Activated CD4-positive, alpha-beta T cell treated with anti-CD3 and anti-CD28 coated beads for 36 hours (primary cell): ENCODE data around the gene CHST11. TPM values are rescaled to one million over a fixed set of nuclear protein-coding genes. Genes with fewer than 3 reads are reported as not detected.

ENCODE experiments used
- ATAC-seq: fragments of 200-7000 bp; cut with Tn5 transposase; one replicate; pipeline ENCODE4 v1.10.0; 2021; ENCODE audit warnings: mild to moderate bottlenecking, moderate library complexity
- CTCF ChIA-PET: fragments of 350-600 bp; sonication (Branson Sonifier 250); formaldehyde crosslinking; loops from one replicate; lab custom pipeline; 2021; ENCODE audit warnings: antibody characterized with exemption; lab: Charles Lee
- POLR2A ChIA-PET: fragments of 350-600 bp; sonication (Branson Sonifier 250); formaldehyde crosslinking; loops from one replicate; lab custom pipeline; 2021; ENCODE audit warnings: antibody characterized with exemption, inconsistent platforms; lab: Charles Lee
- DNase-seq: peaks from one replicate; pipeline ENCODE4 v3.0.0-alpha.2; 2020
- H3K27ac Mint-ChIP-seq: one replicate; pipeline ENCODE4 v1.8.0; 2021; ENCODE audit warnings: mixed read lengths
- H3K27me3 Mint-ChIP-seq: one replicate; pipeline ENCODE4 v1.8.0; 2021; ENCODE audit warnings: mixed read lengths
- H3K36me3 Mint-ChIP-seq: one replicate; pipeline ENCODE4 v1.8.0; 2021; ENCODE audit warnings: low read depth, mixed read lengths
- H3K4me1 Mint-ChIP-seq: one replicate; pipeline ENCODE4 v1.8.0; 2021; ENCODE audit warnings: mixed read lengths
- H3K4me3 Mint-ChIP-seq: one replicate; pipeline ENCODE4 v1.8.0; 2021; ENCODE audit warnings: mild to moderate bottlenecking, moderate library complexity, mixed read lengths
- H3K9me3 Mint-ChIP-seq: one replicate; pipeline ENCODE4 v1.8.0; 2021; ENCODE audit warnings: low read depth, mixed read lengths
- intact Hi-C, 2 experiments: fragments of 100-400 bp; cut with DNase I in 1 of 2; cut with micrococcal nuclease in 1 of 2; formaldehyde crosslinking; loops; one replicate each; pipeline versions ENCODE4 v1.14.2 to v1.15.1; 2022 to 2024; cut with DNase I, micrococcal nuclease
- total RNA-seq, 2 experiments: library from RNA; stranded (reverse); gene quantifications; one replicate each; pipeline ENCODE4 v1.2.3, GENCODE V29; 2021

Gene CHST11
- total RNA-seq, 2 experiments from 2014 or later, result 33.3 to 33.6 TPM

GRCh38 chr12:104691721-104692556, 235.2 kb downstream of the CHST11 start:
- H3K4me3 Mint-ChIP-seq, result no peak overlapping the region
- no peaks in the 10 kb centered on the region for H3K27me3 Mint-ChIP-seq
- intact Hi-C loops, result loop anchor here (5.0 to 10.0 kb wide), 2 partner anchors 263 to 550 kb away; partner anchors contain the start of gene SLC41A2 (in 1 of the 2)
- H3K36me3 Mint-ChIP-seq, result peaks cover 11% of the 10 kb centered on the region
- CTCF ChIA-PET, result no interaction called here
- POLR2A ChIA-PET, result no interaction called here
- peaks cover 5% of the 10 kb centered on the region for H3K9me3 Mint-ChIP-seq
- ATAC-seq (no peak), DNase-seq (no peak)
- peaks cover 66% of the 10 kb centered on the region for H3K4me1 Mint-ChIP-seq
- H3K27ac Mint-ChIP-seq, result no peak overlapping the region

DNA sequence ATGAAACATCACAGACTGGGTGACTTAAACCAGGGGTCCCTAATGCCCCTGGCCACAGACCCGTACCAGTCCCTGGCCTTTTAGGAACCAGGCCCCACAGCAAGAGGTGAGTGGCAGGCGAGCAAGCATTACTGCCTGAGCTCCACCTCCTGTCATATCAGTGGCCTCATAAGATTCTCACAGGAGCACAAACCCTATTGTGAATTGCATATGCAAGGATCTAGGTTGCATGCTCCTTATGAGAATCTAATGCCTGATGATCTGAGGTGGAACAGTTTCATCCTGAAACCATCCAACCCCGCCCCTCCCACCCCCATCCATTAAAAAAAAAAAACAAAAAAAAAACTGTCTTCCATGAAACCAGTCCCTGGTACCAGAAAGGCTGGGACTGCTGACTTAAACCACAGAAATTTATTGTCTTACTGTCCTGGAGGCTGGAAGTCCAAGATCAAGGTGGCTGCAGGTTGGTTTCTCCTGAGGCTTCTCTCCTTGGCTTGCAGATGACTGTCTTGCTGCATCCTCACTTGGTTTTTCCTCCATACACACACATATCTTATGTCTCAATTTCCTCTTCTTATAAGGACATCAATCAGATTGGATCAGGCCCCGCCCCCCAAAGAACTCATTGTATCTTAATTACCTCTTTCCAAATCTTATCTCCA, 235.9 kb downstream of the CHST11 start:
- peaks cover 5% of the 10 kb centered on the region for H3K9me3 Mint-ChIP-seq
- no peak for DNase-seq
- no peak overlapping the region for H3K4me3 Mint-ChIP-seq
- ChIA-PET POLR2A (no interaction called here), CTCF (no interaction called here)
- peaks cover 63% of the 10 kb centered on the region for H3K4me1 Mint-ChIP-seq
- no peaks in the 10 kb centered on the region for H3K27me3 Mint-ChIP-seq
- ATAC-seq, result no peak
- intact Hi-C loops, result loop anchor here (5.0 to 10.0 kb wide), 2 partner anchors 262 to 550 kb away; partner anchors contain the start of gene SLC41A2 (in 1 of the 2)
- H3K27ac Mint-ChIP-seq, result peak overlapping the region; percentile 64
- H3K36me3 Mint-ChIP-seq, result peaks cover 12% of the 10 kb centered on the region

DNA sequence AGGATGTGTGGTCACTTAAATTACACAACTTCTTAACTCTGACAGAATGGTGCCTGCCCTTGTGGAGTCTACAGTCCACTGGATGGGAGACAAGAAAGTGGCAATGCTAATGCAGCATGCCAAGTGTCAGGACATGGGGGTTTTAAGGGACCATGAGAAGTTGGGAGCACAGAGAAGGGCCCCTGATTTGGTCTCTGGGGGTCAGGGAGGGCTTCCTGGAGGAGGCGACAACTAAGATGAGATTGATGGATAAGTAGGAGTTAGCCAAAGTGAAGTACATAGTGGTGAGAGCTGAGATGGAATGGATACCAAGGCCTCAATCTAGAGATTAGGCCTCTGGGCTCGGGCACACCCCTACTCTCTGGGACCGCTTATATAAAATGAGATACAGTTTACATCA, 236.7 kb downstream of the CHST11 start:
- peak overlapping the region; percentile 64 for H3K27ac Mint-ChIP-seq
- no peak for ATAC-seq
- DNase-seq, result no peak
- POLR2A ChIA-PET, result no interaction called here
- peaks cover 5% of the 10 kb centered on the region for H3K9me3 Mint-ChIP-seq
- intact Hi-C loops, result loop anchor here (5.0 to 10.0 kb wide), 2 partner anchors 261 to 551 kb away; partner anchors contain the start of gene SLC41A2 (in 1 of the 2)
- no peak overlapping the region for H3K4me3 Mint-ChIP-seq
- H3K27me3 Mint-ChIP-seq, result no peaks in the 10 kb centered on the region
- H3K4me1 Mint-ChIP-seq, result peaks cover 63% of the 10 kb centered on the region
- peaks cover 12% of the 10 kb centered on the region for H3K36me3 Mint-ChIP-seq
- CTCF ChIA-PET, result interaction anchor here (3.2 kb wide), 1 partner anchor 11 kb away, joined by 19 read pairs; no protein-coding TSS in a partner anchor

DNA sequence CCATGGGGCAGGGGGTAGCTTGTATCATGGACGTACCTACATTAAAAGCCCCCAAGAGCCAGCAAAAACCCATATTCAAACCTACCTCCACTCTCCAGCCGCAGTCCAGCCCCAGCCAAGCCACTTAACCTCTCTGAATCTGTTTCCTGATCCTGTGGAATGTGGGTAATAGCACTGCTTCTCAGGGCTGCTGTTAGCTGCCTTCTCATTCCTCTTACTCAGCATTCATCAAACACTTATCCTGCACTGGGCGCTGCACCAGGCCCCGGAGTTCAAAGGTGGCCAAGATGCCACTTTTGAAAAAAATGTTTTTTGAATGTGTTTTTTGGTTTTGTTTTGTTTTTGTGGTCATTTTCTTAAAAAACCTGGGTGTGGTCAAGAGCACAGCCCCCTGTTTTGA, 237.4 kb downstream of the CHST11 start:
- H3K9me3 Mint-ChIP-seq, result peaks cover 5% of the 10 kb centered on the region
- POLR2A ChIA-PET, result no interaction called here
- peaks cover 12% of the 10 kb centered on the region for H3K36me3 Mint-ChIP-seq
- no peak overlapping the region for H3K4me3 Mint-ChIP-seq
- peaks cover 61% of the 10 kb centered on the region for H3K4me1 Mint-ChIP-seq
- intact Hi-C loops, result loop anchor here (2.0 to 10.0 kb wide), 5 partner anchors 27 to 552 kb away; partner anchors contain the start of genes CHST11 (in 1 of the 2) and SLC41A2 (in 1 of the 2)
- no peak for ATAC-seq
- H3K27ac Mint-ChIP-seq, result peak overlapping the region; percentile 92
- CTCF ChIA-PET, result interaction anchor here (1.2 to 3.2 kb wide), 2 partner anchors 12 to 22 kb away, joined by 3 to 19 read pairs; no protein-coding TSS in a partner anchor
- DNase-seq, result no peak
- no peaks in the 10 kb centered on the region for H3K27me3 Mint-ChIP-seq

DNA sequence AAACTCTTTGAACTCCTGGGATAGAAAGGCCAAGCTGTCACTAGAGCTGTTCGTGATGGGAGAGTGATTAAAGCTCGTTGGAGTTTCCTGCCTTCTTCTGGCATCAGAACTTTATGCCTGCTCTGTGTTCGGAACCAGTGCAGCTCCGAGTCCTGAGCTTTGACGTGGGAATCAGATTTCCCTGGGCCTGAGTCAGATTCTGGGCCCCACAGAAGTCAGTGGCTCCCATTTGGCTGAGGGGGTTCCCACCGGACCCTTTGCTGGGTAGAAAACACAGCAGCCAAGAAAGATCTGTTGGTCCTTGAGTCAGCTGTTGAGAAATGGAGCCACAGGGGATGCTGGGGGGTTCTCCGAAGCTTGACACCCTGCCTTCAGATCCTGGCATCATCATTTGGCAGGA, 238.0 kb downstream of the CHST11 start:
- no peaks in the 10 kb centered on the region for H3K27me3 Mint-ChIP-seq
- intact Hi-C loops, result loop anchor here (1.0 to 10.0 kb wide), 12 partner anchors 7 to 727 kb away; partner anchors contain the start of genes CHST11 (in 2 of the 2), SLC41A2 (in 1 of the 2) and TDG (in 1 of the 2)
- no peak for DNase-seq
- H3K4me3 Mint-ChIP-seq, result no peak overlapping the region
- H3K27ac Mint-ChIP-seq, result peak overlapping the region; percentile 92
- peaks cover 12% of the 10 kb centered on the region for H3K36me3 Mint-ChIP-seq
- ATAC-seq, result no peak
- POLR2A ChIA-PET, result no interaction called here
- peaks cover 5% of the 10 kb centered on the region for H3K9me3 Mint-ChIP-seq
- peaks cover 64% of the 10 kb centered on the region for H3K4me1 Mint-ChIP-seq
- CTCF ChIA-PET, result interaction anchor here (0.6 to 3.2 kb wide), 5 partner anchors 13 to 495 kb away, joined by 3 to 19 read pairs (median 3); no protein-coding TSS in a partner anchor

DNA sequence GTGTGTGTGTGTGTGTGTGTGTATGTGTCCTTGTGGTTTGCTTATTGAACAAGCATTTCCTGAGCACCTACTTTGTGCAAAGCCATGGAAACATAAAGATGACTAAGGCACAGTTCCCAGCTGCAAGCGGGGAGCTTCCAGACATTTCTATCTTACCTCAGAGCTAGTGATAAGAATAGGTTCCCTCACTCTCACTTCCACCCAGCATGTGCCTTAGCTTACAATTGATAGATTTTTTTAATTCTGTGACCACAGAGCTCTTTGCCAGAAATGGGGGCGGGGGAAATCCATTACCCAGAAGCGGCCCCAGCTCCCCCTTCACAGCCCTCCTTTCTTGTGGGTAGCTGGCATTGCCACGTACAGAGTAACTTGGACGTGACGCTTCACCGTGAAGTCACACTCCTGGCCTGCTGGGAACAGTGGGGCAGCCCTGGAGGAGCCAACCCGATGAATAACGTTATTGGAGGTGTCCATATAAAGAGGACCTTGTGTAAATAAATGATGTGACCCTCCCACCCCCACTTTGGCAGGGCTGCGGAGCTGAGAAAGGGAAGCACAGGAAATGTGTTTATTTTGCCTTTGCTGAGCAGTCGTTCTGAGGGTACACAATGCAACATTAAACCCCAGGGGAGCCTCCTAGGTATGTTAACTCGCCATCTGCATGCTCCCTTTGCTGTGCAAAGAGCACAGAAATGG, 238.9 kb downstream of the CHST11 start:
- Mint-ChIP-seq H3K9me3 (peaks cover 5% of the 10 kb centered on the region), H3K27me3 (no peaks in the 10 kb centered on the region), H3K36me3 (peaks cover 12% of the 10 kb centered on the region), H3K4me1 (peaks cover 69% of the 10 kb centered on the region), H3K27ac (peak overlapping the region; percentile 92), H3K4me3 (peak overlapping the region; percentile 36)
- intact Hi-C loops, result loop anchor here (1.0 to 10.0 kb wide), 11 partner anchors 8 to 728 kb away; partner anchors contain the start of genes CHST11 (in 2 of the 2), SLC41A2 (in 1 of the 2) and TDG (in 1 of the 2)
- peak; percentile 86 for ATAC-seq
- DNase-seq, result peak; percentile 92
- ChIA-PET CTCF (interaction anchor here (0.5 to 3.2 kb wide), 14 partner anchors 8 to 641 kb away, joined by 3 to 19 read pairs (median 3); no protein-coding TSS in a partner anchor), POLR2A (interaction anchor here (0.6 to 1.1 kb wide), 10 partner anchors 11 to 343 kb away, joined by 3 to 6 read pairs (median 3); no protein-coding TSS in a partner anchor)

GRCh38 chr12:104697186-104697585, 240.4 kb downstream of the CHST11 start:
- no peak for ATAC-seq

DNA sequence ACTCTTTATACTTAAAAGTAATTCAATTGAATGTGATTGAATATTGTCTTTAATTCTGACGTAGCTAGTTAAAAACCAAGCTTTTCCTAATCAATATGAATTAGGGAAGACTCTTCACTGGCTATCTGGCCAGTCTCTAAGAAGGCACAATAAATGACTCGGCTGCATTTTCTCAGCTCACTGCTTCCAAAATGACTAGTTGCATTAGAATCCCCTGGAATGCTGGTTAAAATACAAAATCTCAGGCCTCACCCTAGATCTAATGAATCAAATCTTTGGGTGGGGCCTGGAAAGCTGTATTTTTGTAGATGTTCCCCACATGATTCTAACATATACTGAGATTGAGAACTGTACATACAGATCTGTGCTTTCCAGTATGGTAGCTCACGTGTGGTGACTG, 242.1 kb downstream of the CHST11 start:
- ATAC-seq, result no peak
- ChIA-PET POLR2A (no interaction called here), CTCF (interaction anchor here (0.7 to 2.6 kb wide), 3 partner anchors 66 to 554 kb away, joined by 3 to 9 read pairs (median 4); no protein-coding TSS in a partner anchor)
- intact Hi-C loops, result loop anchor here (1.0 to 10.0 kb wide), 5 partner anchors 28 to 732 kb away; partner anchors contain the start of genes SLC41A2 (in 2 of the 2) and TDG (in 1 of the 2)
- Mint-ChIP-seq H3K9me3 (no peaks in the 10 kb centered on the region), H3K36me3 (peaks cover 9% of the 10 kb centered on the region), H3K4me3 (no peak overlapping the region), H3K4me1 (peaks cover 61% of the 10 kb centered on the region), H3K27me3 (no peaks in the 10 kb centered on the region), H3K27ac (peak overlapping the region; percentile 49)
- DNase-seq, result no peak

More at GRCh38 chr12:104697186-104697585, 240.4 kb downstream of the CHST11 start:
- DNase-seq, result no peak
- intact Hi-C loops, result loop anchor here (5.0 to 10.0 kb wide), 3 partner anchors 200 to 730 kb away; partner anchors contain the start of genes SLC41A2 (in 1 of the 2) and TDG (in 1 of the 2)
- Mint-ChIP-seq H3K36me3 (peaks cover 12% of the 10 kb centered on the region), H3K4me1 (peaks cover 64% of the 10 kb centered on the region), H3K4me3 (no peak overlapping the region), H3K27me3 (no peaks in the 10 kb centered on the region), H3K9me3 (peaks cover 5% of the 10 kb centered on the region), H3K27ac (peak overlapping the region; percentile 79)
- POLR2A ChIA-PET, result no interaction called here
- CTCF ChIA-PET, result interaction anchor here (1.0 kb wide), 1 partner anchor 9 kb away, joined by 3 read pairs; no protein-coding TSS in a partner anchor

GRCh38 chr12:104699489-104700190, 242.9 kb downstream of the CHST11 start:
- peak; percentile 26 for ATAC-seq

More at GRCh38 chr12:104699489-104700190, 242.9 kb downstream of the CHST11 start:
- ChIA-PET CTCF (interaction anchor here (0.6 to 2.6 kb wide), 4 partner anchors 10 to 318 kb away, joined by 3 to 9 read pairs (median 3); no protein-coding TSS in a partner anchor), POLR2A (interaction anchor here (0.5 kb wide), 1 partner anchor 241 kb away, joined by 12 read pairs; no protein-coding TSS in a partner anchor)
- peaks cover 53% of the 10 kb centered on the region for H3K4me1 Mint-ChIP-seq
- DNase-seq, result peak; percentile 68
- H3K27me3 Mint-ChIP-seq, result no peaks in the 10 kb centered on the region
- H3K9me3 Mint-ChIP-seq, result no peaks in the 10 kb centered on the region
- H3K27ac Mint-ChIP-seq, result peak overlapping the region; percentile 83
- intact Hi-C loops, result loop anchor here (1.0 to 10.0 kb wide), 5 partner anchors 28 to 732 kb away; partner anchors contain the start of genes SLC41A2 (in 2 of the 2) and TDG (in 1 of the 2)
- H3K36me3 Mint-ChIP-seq, result peaks cover 9% of the 10 kb centered on the region
- no peak overlapping the region for H3K4me3 Mint-ChIP-seq
